Measurements from ENCODE around the gene RIPK1.
"Not testable (repeated sequence)": the region's sequence is repeated elsewhere in the genome, so short reads cannot be mapped to it uniquely, and the experiment has no call there.

Gene RIPK1

DNA sequence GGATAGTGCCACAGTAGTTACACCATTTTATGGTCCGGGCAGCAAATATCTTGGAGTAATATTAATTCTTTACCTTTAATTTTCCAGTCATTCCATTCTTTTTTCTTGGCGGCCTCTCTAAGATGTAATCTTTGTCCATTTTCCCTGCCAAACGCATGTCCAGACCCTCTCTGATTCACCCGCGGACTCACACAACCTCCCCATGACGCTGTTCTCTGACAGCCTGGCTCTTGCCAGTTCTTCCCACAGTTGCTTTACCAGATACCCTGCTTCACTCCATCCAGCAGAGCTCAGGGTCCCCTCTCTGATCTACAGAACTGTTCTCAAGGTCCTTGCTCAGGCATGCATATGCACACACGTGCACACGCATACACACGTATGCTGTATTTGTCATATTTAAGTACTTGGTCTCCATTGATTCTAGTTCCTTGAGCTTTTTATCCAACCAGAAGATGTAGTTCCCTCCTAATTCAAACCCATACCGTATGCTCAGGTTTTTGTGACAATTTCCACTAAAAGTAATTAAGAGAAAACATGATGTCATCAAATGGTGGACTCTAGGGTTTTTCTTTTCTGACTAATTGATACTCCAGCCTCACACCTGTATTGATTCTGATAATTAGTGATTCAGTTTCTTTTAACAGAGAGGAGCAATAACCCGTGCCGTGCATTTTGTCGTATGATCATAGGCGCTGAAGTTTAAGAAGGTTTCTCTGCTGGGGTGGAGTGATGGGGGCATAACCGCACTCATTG lies 60.2 kb downstream of the RIPK1 start:
- Mint-ChIP-seq H3K4me1 (no peaks in the 10 kb centered on the region), H3K9me3 (no peaks in the 10 kb centered on the region), H3K27me3 (no peaks in the 10 kb centered on the region), H3K27ac (no peak overlapping the region), H3K36me3 (peaks cover 41% of the 10 kb centered on the region), H3K4me3 (no peak overlapping the region)
- ATAC-seq = no peak

DNA sequence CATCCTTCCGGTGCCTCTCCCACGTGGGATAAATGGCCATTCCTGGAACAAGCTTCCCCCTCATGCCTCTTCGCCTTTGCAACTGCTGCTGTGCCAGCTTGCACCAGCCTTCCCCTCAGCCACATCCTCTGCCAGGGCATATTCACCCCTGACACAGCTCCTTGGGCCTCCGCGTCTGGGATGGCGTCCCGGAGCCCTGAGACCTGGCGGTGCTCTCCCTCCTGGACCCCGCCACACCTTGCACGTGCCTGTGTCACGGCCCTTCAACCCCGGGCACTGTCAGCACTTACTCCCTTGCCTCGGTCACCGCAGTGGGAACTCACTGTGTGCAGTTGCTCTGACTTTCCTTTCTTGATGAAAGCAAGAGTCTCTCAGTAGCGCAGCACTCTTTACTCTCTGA lies 63.4 kb downstream of the RIPK1 start:
- ATAC-seq = no peak
- no peak overlapping the region for H3K27ac Mint-ChIP-seq
- no peaks in the 10 kb centered on the region for H3K4me1 Mint-ChIP-seq
- no peaks in the 10 kb centered on the region for H3K9me3 Mint-ChIP-seq
- no peak overlapping the region for H3K4me3 Mint-ChIP-seq
- no peaks in the 10 kb centered on the region for H3K27me3 Mint-ChIP-seq
- H3K36me3 Mint-ChIP-seq = peaks cover 57% of the 10 kb centered on the region

DNA sequence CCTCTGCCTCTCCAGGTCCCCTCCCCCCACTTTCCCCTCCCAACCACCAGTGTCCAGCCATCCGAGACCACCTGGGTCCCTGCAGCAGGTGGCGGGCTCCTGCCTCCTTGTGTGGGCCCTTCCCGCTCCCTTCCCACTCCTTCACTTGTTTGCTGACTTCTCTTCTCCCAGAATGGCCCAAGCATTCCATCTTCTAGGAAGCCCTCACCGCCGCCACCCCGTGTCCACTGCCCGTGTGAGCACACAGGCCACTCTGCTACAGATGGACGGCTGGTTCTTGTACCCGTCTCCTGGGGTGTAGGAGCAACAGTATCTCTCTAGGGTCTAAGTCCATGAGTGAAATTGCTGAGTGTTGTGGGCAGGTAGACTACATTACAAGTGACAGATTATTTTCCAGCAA lies 65.2 kb downstream of the RIPK1 start:
- Mint-ChIP-seq H3K27me3 (no peaks in the 10 kb centered on the region), H3K4me1 (no peaks in the 10 kb centered on the region), H3K9me3 (no peaks in the 10 kb centered on the region), H3K36me3 (peaks cover 64% of the 10 kb centered on the region), H3K27ac (no peak overlapping the region), H3K4me3 (no peak overlapping the region)
- ATAC-seq = no peak

DNA sequence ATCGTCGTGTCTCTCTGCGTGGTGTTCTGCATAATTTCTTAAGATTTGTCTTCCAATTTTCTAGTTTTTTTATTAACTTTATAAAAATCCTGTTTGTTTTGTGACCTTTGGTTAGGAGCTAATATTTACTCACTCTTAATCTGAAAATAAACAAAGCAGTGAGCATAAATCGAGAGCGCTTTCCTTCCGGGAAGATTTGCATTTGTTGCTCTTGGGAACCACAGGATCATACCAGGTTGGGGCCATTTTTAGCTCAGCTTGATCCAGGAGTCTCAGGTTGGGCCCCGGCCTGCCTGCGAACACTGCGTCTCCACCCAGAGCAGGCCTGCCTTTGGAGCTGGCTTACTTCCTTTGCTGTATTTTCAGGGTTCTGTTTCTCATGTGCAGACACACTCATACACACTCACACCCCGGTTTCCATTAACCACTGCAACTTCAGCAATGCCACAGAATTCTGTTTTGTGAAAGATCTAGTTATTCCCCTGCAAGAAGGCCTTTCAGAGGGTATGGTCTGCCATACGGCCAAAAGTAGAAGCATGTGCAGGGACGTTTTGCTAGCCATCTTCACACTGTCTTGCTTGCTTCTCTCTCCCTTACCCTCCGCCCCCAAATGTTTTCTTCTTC lies 67.5 kb downstream of the RIPK1 start:
- no peaks in the 10 kb centered on the region for H3K9me3 Mint-ChIP-seq
- peaks cover 66% of the 10 kb centered on the region for H3K36me3 Mint-ChIP-seq
- peaks cover 14% of the 10 kb centered on the region for H3K4me1 Mint-ChIP-seq
- no peak overlapping the region for H3K4me3 Mint-ChIP-seq
- H3K27me3 Mint-ChIP-seq = no peaks in the 10 kb centered on the region
- H3K27ac Mint-ChIP-seq = no peak overlapping the region
- no peak for ATAC-seq

DNA sequence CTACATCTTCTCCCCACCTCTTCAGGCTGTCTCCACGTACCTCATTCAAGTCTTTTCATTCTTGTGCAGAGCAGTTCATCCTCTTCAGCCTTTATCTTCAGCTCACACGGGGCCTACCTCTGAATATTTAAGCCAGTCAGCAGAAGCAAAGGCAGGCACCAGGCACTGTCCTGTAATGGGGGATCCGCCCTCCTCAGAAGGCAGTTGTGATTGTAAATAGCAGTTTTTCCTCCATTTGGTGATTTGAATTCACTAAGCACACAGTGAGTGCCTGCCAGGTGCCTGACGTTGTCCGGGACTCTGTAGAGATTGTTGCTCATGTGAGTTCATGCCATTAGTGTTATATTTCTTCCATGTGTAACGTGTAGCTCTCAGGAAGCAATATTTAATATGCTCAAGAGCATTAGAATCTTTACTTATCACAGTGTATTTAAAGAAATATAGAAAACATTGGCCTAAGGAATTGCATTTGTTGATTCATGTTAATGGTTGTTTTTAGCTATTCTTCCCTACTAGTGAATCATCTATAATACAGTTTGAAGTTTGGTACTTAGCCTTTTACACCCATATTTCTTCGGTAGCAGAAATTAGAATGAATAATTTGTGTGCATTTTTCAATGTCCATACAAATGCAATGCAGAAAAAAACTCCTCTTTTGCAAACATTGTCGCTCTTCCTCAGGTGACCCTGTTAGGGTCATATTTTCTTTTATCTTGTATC lies 68.2 kb downstream of the RIPK1 start:
- no peak for ATAC-seq
- Mint-ChIP-seq H3K27me3 (no peaks in the 10 kb centered on the region), H3K27ac (no peak overlapping the region), H3K36me3 (peaks cover 66% of the 10 kb centered on the region), H3K9me3 (no peaks in the 10 kb centered on the region), H3K4me3 (no peak overlapping the region), H3K4me1 (peaks cover 14% of the 10 kb centered on the region)

DNA sequence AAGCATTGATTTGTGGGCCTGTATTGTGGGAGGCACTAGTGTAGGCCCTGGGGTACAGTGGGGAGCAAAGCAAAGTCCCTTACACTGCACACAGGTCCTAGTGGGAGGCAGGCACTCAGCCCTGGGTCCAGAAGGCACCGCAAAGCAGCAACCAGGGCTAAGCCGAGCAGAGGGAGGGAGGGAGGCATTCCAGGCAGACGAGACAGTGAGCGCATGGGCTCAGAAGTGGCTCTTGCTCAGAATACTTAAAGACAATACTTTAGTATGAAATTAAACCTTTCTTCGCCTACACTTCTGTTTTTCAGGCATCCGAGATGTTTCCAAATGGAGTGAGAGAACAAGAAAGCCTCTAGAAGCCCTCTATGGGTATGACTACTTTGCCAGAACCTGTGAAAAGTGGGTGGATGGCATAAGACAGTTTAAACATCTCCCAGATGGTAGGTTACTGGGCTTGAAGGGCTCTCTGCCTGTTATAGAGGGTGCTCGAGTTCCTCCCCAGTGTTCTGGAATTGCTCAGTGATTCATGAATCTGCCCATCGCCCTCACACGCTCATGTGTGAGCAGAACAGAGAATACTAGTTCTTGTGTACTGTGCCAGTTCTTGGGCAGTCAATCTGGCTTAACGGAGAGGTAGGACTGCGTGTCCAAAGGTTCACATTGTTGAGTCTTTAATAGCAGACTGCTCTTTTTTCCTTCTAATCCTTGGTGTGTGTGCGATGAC lies 68.9 kb downstream of the RIPK1 start:
- H3K27me3 Mint-ChIP-seq = no peaks in the 10 kb centered on the region
- H3K4me3 Mint-ChIP-seq = no peak overlapping the region
- H3K27ac Mint-ChIP-seq = no peak overlapping the region
- peaks cover 14% of the 10 kb centered on the region for H3K4me1 Mint-ChIP-seq
- no peak for ATAC-seq
- peaks cover 58% of the 10 kb centered on the region for H3K36me3 Mint-ChIP-seq
- no peaks in the 10 kb centered on the region for H3K9me3 Mint-ChIP-seq

DNA sequence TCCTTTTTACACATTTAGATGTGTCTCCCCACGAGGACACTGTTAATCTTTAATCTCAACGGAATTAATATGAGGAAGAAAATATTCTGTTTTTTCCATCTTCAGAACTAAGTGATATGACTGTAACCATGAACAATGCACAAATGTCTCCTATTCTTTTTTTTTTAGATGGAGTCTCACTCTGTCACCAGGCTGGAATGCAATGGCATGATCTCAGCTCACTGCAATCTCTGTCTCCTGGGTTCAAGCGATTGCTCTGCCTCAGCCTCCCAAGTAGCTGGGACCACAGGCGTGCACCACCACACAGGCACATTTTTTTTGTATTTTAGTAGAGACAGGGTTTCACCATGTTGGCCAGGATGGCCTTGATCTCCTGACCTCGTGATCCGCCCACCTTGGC lies 69.6 kb downstream of the RIPK1 start:
- H3K9me3 Mint-ChIP-seq, ATAC-seq, H3K4me3 Mint-ChIP-seq, H3K27ac Mint-ChIP-seq, H3K27me3 Mint-ChIP-seq: not testable (repeated sequence)
- H3K4me1 Mint-ChIP-seq = peaks cover 14% of the 10 kb centered on the region
- H3K36me3 Mint-ChIP-seq = peaks cover 55% of the 10 kb centered on the region

DNA sequence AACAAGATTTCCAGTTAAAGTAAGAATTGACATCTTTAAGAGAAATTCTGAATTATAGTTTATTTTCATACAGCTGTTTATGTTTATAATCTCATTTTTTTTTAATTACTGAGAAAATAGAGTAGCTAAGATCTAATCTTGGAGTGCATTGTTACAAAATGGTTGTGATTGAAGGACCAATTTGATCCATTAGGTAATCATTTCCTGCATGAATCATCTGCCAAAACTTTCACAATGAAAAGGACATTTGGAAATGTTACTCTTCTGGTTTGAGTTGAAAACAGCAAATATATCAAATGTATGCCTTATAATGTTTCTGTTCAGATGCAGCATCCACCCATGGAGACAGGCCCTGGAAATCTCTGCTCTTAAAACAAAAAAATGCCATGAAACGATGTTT lies 70.0 kb downstream of the RIPK1 start:
- H3K27me3 Mint-ChIP-seq = no peaks in the 10 kb centered on the region
- peaks cover 14% of the 10 kb centered on the region for H3K4me1 Mint-ChIP-seq
- no peaks in the 10 kb centered on the region for H3K9me3 Mint-ChIP-seq
- ATAC-seq = no peak
- peaks cover 51% of the 10 kb centered on the region for H3K36me3 Mint-ChIP-seq
- H3K27ac Mint-ChIP-seq = no peak overlapping the region
- H3K4me3 Mint-ChIP-seq = no peak overlapping the region

DNA sequence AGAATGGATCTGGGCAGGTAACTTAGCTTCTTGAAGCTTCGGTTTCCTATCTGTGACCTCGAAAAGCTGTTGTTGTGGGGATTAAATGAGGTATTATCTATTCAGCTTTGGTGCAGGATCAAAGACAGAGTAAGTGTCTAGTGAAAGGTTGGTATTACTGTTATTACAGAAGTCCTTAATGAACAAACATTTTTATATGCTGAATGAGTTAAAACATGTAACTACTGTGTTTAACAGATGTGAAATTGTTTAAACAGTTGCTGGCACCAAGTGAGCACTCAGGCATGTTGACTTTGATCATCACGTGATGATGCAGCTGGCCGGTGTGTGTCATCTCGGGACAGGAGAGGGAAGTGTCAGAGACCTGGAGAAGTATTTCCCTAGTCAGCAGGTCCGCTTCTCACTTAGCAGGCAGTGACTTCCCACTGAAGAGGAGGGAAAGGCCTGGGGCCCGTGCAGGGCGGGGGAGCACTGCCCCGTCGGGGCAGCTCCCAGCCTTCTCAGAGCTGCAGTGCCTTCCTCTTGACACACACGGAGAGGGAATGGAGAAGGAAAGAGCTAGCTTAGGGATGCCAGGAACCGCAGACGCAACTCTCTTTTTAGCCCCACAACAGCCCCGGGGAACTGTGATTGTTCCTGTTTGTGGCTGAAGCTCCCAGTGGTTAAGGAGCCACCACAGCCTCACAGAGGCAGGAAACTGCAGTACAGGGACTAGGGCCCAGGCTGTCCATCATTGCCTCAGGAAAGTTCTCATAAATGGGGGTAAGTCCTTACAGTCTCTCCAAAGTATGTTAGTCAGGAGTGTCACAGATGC lies 71.0 kb downstream of the RIPK1 start:
- no peaks in the 10 kb centered on the region for H3K9me3 Mint-ChIP-seq
- peak overlapping the region; percentile 14 for H3K4me3 Mint-ChIP-seq
- no peaks in the 10 kb centered on the region for H3K27me3 Mint-ChIP-seq
- H3K4me1 Mint-ChIP-seq = peaks cover 14% of the 10 kb centered on the region
- H3K36me3 Mint-ChIP-seq = peaks cover 49% of the 10 kb centered on the region
- peak overlapping the region; percentile 64 for H3K27ac Mint-ChIP-seq
- peak; percentile 73 for ATAC-seq

DNA sequence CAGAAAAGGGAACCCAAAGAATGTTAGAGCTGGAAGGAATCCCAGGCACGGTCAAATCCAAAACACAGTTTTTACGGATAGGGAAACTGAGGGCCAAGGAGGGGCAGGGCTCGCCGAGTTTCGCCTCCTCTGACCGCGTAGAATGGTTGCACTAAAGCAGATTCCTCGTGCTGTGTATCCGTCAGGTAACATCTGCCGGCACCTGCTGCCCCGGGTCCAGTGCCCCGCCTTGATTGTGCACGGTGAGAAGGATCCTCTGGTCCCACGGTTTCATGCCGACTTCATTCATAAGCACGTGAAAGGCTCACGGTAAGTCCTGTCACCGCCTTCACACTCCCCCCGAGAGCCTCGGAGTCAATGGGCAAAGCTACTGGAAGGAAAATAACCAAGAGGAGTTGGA lies 71.9 kb downstream of the RIPK1 start:
- H3K36me3 Mint-ChIP-seq = peaks cover 55% of the 10 kb centered on the region
- H3K27ac Mint-ChIP-seq = no peak overlapping the region
- H3K4me3 Mint-ChIP-seq = no peak overlapping the region
- no peaks in the 10 kb centered on the region for H3K27me3 Mint-ChIP-seq
- no peaks in the 10 kb centered on the region for H3K9me3 Mint-ChIP-seq
- H3K4me1 Mint-ChIP-seq = peaks cover 21% of the 10 kb centered on the region
- no peak for ATAC-seq

DNA sequence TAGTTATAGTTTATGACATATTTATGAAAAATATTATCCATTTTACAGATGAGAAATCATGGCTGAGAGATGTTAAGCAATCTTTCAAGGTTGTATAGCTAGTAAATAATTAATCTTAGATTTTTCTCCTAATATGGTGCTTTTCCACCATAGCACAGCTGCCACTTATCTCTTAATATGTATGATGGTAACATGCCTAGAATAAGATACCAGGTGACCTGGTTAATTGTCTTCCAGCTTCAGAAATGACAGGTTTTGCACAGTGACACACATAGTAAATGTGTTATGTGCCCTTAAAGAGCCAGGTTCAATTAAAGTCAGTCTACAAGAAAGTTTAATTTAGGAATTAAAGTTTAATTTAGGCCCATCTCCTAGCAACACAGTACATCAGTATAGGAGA lies 74.2 kb downstream of the RIPK1 start:
- Mint-ChIP-seq H3K36me3 (peaks cover 53% of the 10 kb centered on the region), H3K27ac (no peak overlapping the region), H3K4me3 (no peak overlapping the region), H3K4me1 (peaks cover 21% of the 10 kb centered on the region), H3K9me3 (no peaks in the 10 kb centered on the region), H3K27me3 (no peaks in the 10 kb centered on the region)
- no peak for ATAC-seq

DNA sequence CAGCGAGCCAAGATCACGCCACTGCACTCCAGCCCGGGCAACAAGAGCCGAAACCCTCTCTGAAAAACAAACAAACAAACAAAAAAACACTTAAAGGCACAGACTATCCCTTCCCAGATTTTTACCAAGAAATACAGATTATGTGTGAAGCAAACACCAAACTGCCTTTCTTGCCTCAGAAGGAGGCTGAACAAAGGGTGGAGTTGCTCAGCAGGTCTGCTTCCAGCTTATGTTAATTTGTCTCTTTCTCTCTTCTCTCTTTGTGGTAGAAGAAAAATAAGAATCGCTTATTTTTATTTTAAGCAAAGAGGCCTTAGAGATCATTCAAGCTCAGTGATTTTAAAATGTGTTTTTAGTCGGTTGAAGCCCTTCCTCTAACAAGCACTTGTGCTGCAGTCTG lies 74.9 kb downstream of the RIPK1 start:
- no peak overlapping the region for H3K4me3 Mint-ChIP-seq
- H3K9me3 Mint-ChIP-seq = no peaks in the 10 kb centered on the region
- peaks cover 21% of the 10 kb centered on the region for H3K4me1 Mint-ChIP-seq
- H3K27ac Mint-ChIP-seq = no peak overlapping the region
- no peaks in the 10 kb centered on the region for H3K27me3 Mint-ChIP-seq
- no peak for ATAC-seq
- peaks cover 53% of the 10 kb centered on the region for H3K36me3 Mint-ChIP-seq

DNA sequence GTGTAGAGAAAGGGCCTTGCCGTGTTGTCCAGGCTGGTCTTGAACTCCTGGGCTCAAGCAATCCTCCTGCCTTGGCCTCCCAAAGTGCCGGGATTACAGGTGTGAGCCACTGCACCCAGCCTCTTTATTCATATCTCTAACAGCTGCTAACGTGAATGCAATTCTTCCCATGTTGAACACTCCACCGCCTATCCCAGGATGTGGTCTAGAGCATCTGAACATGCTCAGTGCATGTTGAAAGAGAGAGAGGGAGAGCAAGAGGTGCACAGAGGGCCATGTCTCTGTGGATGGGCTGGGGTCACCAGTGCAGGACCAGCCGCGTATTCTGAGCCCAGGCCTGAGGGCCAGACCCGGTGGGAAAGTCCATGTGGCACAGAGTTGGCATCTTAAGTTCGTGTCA lies 76.3 kb downstream of the RIPK1 start:
- H3K27me3 Mint-ChIP-seq = no peaks in the 10 kb centered on the region

DNA sequence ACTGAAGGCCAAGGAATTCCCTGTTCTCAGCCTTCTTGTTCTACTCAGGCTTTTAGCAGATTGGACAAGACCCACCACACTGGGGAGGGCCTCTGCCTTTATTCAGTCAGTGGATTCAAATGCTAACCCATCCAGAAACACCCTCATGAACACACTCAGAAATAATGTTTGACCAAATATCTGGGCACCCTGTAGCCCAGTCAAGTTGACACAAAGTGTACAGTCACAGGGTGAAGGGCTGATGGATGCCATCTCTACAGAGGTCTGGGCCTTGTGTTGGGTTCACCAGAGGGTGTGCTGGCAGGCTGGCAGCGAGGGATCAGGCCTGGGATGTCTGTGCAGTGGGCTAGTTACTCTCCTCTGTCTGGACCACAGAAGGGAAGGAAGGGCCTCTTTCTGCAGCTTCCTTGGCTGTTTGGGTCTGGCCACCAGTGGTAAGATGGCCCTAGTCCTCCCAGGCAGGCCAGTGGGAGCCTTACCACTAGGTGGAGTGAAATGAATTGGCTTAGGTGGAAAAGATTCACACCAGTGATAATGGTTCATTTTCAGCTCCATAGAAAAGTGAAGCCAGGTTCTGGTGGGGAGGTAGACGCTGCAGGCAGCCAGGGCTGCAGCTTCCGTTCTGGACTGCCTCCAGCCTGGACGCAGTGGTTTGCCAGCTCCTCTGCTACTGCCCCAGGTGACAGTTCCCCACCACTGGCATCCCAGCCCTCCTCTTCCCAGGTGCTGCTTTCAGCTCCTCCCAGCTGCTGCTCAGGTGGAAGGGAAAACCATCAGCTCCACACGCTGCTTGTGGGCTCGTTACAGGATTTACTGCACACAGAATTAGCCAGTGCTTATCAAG lies 79.8 kb downstream of the RIPK1 start:
- Mint-ChIP-seq H3K27ac (no peak overlapping the region), H3K27me3 (no peaks in the 10 kb centered on the region), H3K4me3 (no peak overlapping the region), H3K4me1 (peaks cover 8% of the 10 kb centered on the region), H3K36me3 (peaks cover 34% of the 10 kb centered on the region), H3K9me3 (no peaks in the 10 kb centered on the region)
- no peak for ATAC-seq

More for the DNA sequence above, 76.3 kb downstream of the RIPK1 start:
- no peaks in the 10 kb centered on the region for H3K9me3 Mint-ChIP-seq
- no peak overlapping the region for H3K27ac Mint-ChIP-seq
- H3K4me3 Mint-ChIP-seq = no peak overlapping the region
- peaks cover 45% of the 10 kb centered on the region for H3K36me3 Mint-ChIP-seq
- H3K4me1 Mint-ChIP-seq = peaks cover 11% of the 10 kb centered on the region
- no peak for ATAC-seq

Measured in stimulated activated memory B cell treated with anti-CD40 and anti-IgM and Interleukin-4, amounts not matched to agents 10 μg/mL and 1 μg/mL and 100 μg/mL, for 72 hours (primary cell).